H1 (cell line): ENCODE data around the gene ABCA2. TPM values are rescaled to one million over a fixed set of nuclear protein-coding genes. Genes with fewer than 3 reads are reported as not detected.

Experiments
- CTCF ChIA-PET: fragments of 300-600 bp; sonication (Branson Sonifier 250); formaldehyde crosslinking; loops from one replicate; lab custom pipeline; 2021; ENCODE audit not compliant: partially characterized antibody; lab: Charles Lee
- POLR2A ChIA-PET: fragments of 300-600 bp; sonication (Branson Sonifier 250); formaldehyde crosslinking; loops from one replicate; lab custom pipeline; 2021; ENCODE audit warnings: inconsistent platforms; ENCODE audit not compliant: partially characterized antibody; lab: Charles Lee
- DNase-seq, 2 experiments: peaks; one replicate each; pipeline versions ENCODE4 v3.0.0 to v3.0.0-alpha.2; 2010 to 2022; ENCODE audit warnings: low spot score in 2 of 2, low read depth in 1 of 2, mixed read lengths in 1 of 2
- FAIRE-seq: peaks from 2 replicates; lab custom pipeline; 2011; peaks lifted over from hg19 to GRCh38; lab: Jason Lieb, UNC
- H2AFZ ChIP-seq: 2 replicates; pipeline ENCODE4 v1.8.1; 2012; ENCODE audit warnings: low read length, inconsistent platforms
- H2AK5ac ChIP-seq: 2 replicates; pipeline ENCODE4 v1.6.1; 2013; ENCODE audit warnings: low read depth, low read length
- H2BK120ac ChIP-seq: replicated peaks from 2 replicates; pipeline ENCODE3; 2013; ENCODE audit warnings: low read depth, low read length, inconsistent platforms
- H2BK12ac ChIP-seq: 2 replicates; pipeline ENCODE4 v1.6.1; 2013; ENCODE audit warnings: low read depth, low read length
- H2BK15ac ChIP-seq: 2 replicates; pipeline ENCODE4 v1.6.1; 2013; ENCODE audit warnings: low read length
- H2BK20ac ChIP-seq: 2 replicates; pipeline ENCODE4 v1.6.1; 2013; ENCODE audit warnings: low read length
- H2BK5ac ChIP-seq: 2 replicates; pipeline ENCODE4 v1.6.1; 2013; ENCODE audit warnings: low read depth, low read length
- H3K14ac ChIP-seq: 2 replicates; pipeline ENCODE4 v1.6.1; 2013; ENCODE audit warnings: inconsistent platforms; ENCODE audit not compliant: insufficient read length
- H3K18ac ChIP-seq: 2 replicates; pipeline ENCODE4 v1.6.1; 2013; ENCODE audit warnings: low read length; ENCODE audit errors: extremely low read depth
- H3K23ac ChIP-seq: 2 replicates; pipeline ENCODE4 v1.6.1; 2013; ENCODE audit warnings: inconsistent platforms; ENCODE audit not compliant: insufficient read length
- H3K23me2 ChIP-seq: 2 replicates; pipeline ENCODE4 v1.6.1; 2013; ENCODE audit warnings: low read depth, low read length
- H3K27ac ChIP-seq: 2 replicates; pipeline ENCODE4 v1.6.1; 2011; ENCODE audit warnings: low read depth, low read length, inconsistent platforms
- H3K27me3 ChIP-seq, 4 experiments: replicated peaks in 1 of 4; 1 replicate in 1 of 4; 2 replicates in 3 of 4; pipeline versions ENCODE4 v1.6.1 to v1.8.1; 2011 to 2013; ENCODE audit warnings: low read length in 3 of 4, mild to moderate bottlenecking in 3 of 4, inconsistent platforms in 2 of 4, mixed read lengths in 2 of 4, moderate library complexity in 1 of 4; ENCODE audit not compliant: control insufficient read depth in 3 of 4, insufficient read depth in 3 of 4; ENCODE audit errors: extremely low read depth in 1 of 4
- H3K36me3 ChIP-seq, 4 experiments: 2 replicates each; pipeline versions ENCODE4 v1.6.1 to v1.8.1; 2011 to 2013; ENCODE audit warnings: mild to moderate bottlenecking in 4 of 4, low read length in 3 of 4, moderate library complexity in 2 of 4, control low read depth in 1 of 4, inconsistent platforms in 1 of 4; ENCODE audit not compliant: insufficient read depth in 4 of 4, control insufficient read depth in 2 of 4
- H3K4ac ChIP-seq: replicated peaks from 2 replicates; pipeline ENCODE3; 2013; ENCODE audit warnings: low read length, low read depth, mixed read lengths, inconsistent platforms; ENCODE audit not compliant: insufficient read length
- H3K4me1 ChIP-seq, 4 experiments: replicated peaks in 1 of 4; 1 replicate in 1 of 4; 2 replicates in 3 of 4; pipeline versions ENCODE4 v1.6.1 to v1.8.1; 2011 to 2013; ENCODE audit warnings: low read length in 3 of 4, inconsistent platforms in 2 of 4, mixed read lengths in 1 of 4; ENCODE audit not compliant: insufficient read depth in 4 of 4, control insufficient read depth in 3 of 4
- H3K4me2 ChIP-seq, 2 experiments: 2 replicates each; pipeline versions ENCODE4 v1.6.1 to v1.8.1; 2011 to 2013; ENCODE audit warnings: low read depth in 2 of 2, low read length in 2 of 2, control low read depth in 1 of 2, inconsistent platforms in 1 of 2, mild to moderate bottlenecking in 1 of 2; ENCODE audit not compliant: insufficient read depth in 1 of 2
- H3K4me3 ChIP-seq, 4 experiments: fragments of 200-600, 300-600 bp in 1 of 4; sonication (generic), shearing (Covaris generic), sonication (Bioruptor Twin) in 1 of 4; 2 replicates each; pipeline versions ENCODE4 v1.5.1 to v1.8.1; 2011 to 2016; ENCODE audit warnings: low read length in 4 of 4, low read depth in 3 of 4, control low read depth in 2 of 4, inconsistent platforms in 2 of 4, mild to moderate bottlenecking in 2 of 4, mixed read lengths in 1 of 4, moderate library complexity in 1 of 4; ENCODE audit not compliant: insufficient read depth in 2 of 4; ENCODE audit errors: extremely low read depth in 1 of 4
- H3K56ac ChIP-seq: replicated peaks from 2 replicates; pipeline ENCODE3; 2013; ENCODE audit warnings: low read depth, mild to moderate bottlenecking, mixed read lengths, low read length, inconsistent platforms; ENCODE audit not compliant: insufficient read length
- H3K79me1 ChIP-seq: 2 replicates; pipeline ENCODE4 v1.6.1; 2013; ENCODE audit warnings: low read depth, low read length, control low read depth
- H3K79me2 ChIP-seq, 2 experiments: 2 replicates each; pipeline versions ENCODE4 v1.6.1 to v1.8.1; 2012 to 2013; ENCODE audit warnings: low read length in 2 of 2, mild to moderate bottlenecking in 2 of 2, inconsistent platforms in 1 of 2; ENCODE audit not compliant: insufficient read depth in 2 of 2, control insufficient read depth in 1 of 2
- H3K9ac ChIP-seq, 4 experiments: replicated peaks in 1 of 4; 1 replicate in 1 of 4; 2 replicates in 3 of 4; pipeline versions ENCODE4 v1.6.1 to v1.8.1; 2011 to 2013; ENCODE audit warnings: low read depth in 3 of 4, low read length in 3 of 4, control low read depth in 2 of 4, mild to moderate bottlenecking in 2 of 4, moderate library complexity in 2 of 4, inconsistent platforms in 1 of 4; ENCODE audit errors: extremely low read depth in 1 of 4
- H3K9me3 ChIP-seq, 2 experiments: 2 replicates each; pipeline versions ENCODE4 v1.6.1 to v1.8.1; 2012 to 2013; ENCODE audit warnings: mild to moderate bottlenecking in 2 of 2, moderate library complexity in 2 of 2, control low read depth in 1 of 2, inconsistent platforms in 1 of 2, low read depth in 1 of 2, low read length in 1 of 2, mixed read lengths in 1 of 2; ENCODE audit not compliant: insufficient read depth in 2 of 2
- H4K20me1 ChIP-seq, 2 experiments: replicated peaks in 1 of 2; 2 replicates each; pipeline versions ENCODE3 to v1.8.1; 2011 to 2013; ENCODE audit warnings: inconsistent platforms in 2 of 2, low read length in 2 of 2, mild to moderate bottlenecking in 1 of 2; ENCODE audit not compliant: insufficient read depth in 2 of 2, control insufficient read depth in 1 of 2
- H4K5ac ChIP-seq: 2 replicates; pipeline ENCODE4 v1.6.1; 2013; ENCODE audit warnings: low read length, low read depth, mixed read lengths, inconsistent platforms; ENCODE audit not compliant: insufficient read length
- H4K8ac ChIP-seq: 2 replicates; pipeline ENCODE4 v1.8.0; 2013; ENCODE audit warnings: mild to moderate bottlenecking, moderate library complexity, low read length, inconsistent platforms; ENCODE audit not compliant: insufficient read depth; ENCODE audit errors: extremely low read depth
- H4K91ac ChIP-seq: replicated peaks from 2 replicates; pipeline ENCODE3; 2013; ENCODE audit warnings: low read length, mixed read lengths, inconsistent platforms; ENCODE audit not compliant: insufficient read length
- CBX5 ChIP-seq: fragments of 300-800, 300-1000 bp; sonication (generic); IDR thresholded peaks from 2 replicates; pipeline ENCODE4 v1.7.1; 2016; ENCODE audit warnings: antibody characterized with exemption, low read length, low read depth
- RFX5 ChIP-seq: IDR thresholded peaks from 2 replicates; pipeline ENCODE4 v1.6.1; 2011; ENCODE audit warnings: low read depth, low read length, improper control_type of control experiment, borderline replicate concordance
- WGBS, 2 experiments: shearing (Covaris generic) in 1 of 2; methylation state at CpG; one replicate each; pipeline versions ENCODE4 v1.1.6 to v1.1.7; 2013 to 2015; ENCODE audit warnings: low lambda C conversion rate in 2 of 2, mixed read lengths in 2 of 2, inconsistent platforms in 1 of 2, low coverage in 1 of 2, missing lambda C conversion rate in 1 of 2; ENCODE audit not compliant: insufficient replicate concordance in 2 of 2, insufficient coverage in 1 of 2, insufficient read length in 1 of 2; ENCODE audit errors: extremely low coverage in 1 of 2, missing lambda C conversion rate in 1 of 2; 5-methylcytosine and 5-hydroxymethylcytosine counted together
- polyA plus RNA-seq, 7 experiments: library from polyadenylated mRNA; depleted of rRNA in 3 of 7; stranded (reverse) in 5 of 7; unstranded in 2 of 7; fragments of >200 nt in 5 of 7; fragments of 200-250 nt in 2 of 7; gene quantifications; 1 replicate in 5 of 7; 2 replicates in 1 of 7; 4 replicates in 1 of 7; pipeline versions ENCODE4 v1.2.1 to v1.2.3, GENCODE V29; 2011 to 2013; ENCODE audit warnings: missing spikeins in 2 of 7, mixed read lengths in 2 of 7
- total RNA-seq: library from RNA; stranded (reverse); fragmentation: NEBNext Ultra II Directional; extraction: Animal tissue kit (Norgen Biotek cat#: 25700); gene quantifications from 2 replicates; pipeline ENCODE4 v1.2.1, GENCODE V29; 2021

The ABCA2 gene
- total and polyA plus RNA-seq, 2 of the 8 experiments (the other 6 are each of a cell fraction or from before 2014, with no cell fraction given) = 12.5 to 14.3 TPM

- H2AK5ac ChIP-seq = no peak overlapping the region
- H3K9ac ChIP-seq = no peak overlapping the region
- no peak overlapping the region for H4K8ac ChIP-seq
- FAIRE-seq (no peak), DNase-seq (no peak)
- no peaks in the 10 kb centered on the region for H3K9me3 ChIP-seq
- no peak overlapping the region for H2AFZ ChIP-seq
- H4K5ac ChIP-seq = no peak overlapping the region
- H2BK15ac ChIP-seq = no peak overlapping the region
- WGBS, 2 experiments = 87% methylated on average over 6 of the region's 7 CpGs; no CpG with 5 or more reads in 1 of the 2 experiments
- no peaks in the 10 kb centered on the region; the same call in 1 of the 2 replicates for H3K79me1 ChIP-seq
- no peak overlapping the region for H3K4ac ChIP-seq
- H2BK5ac ChIP-seq = no peak overlapping the region
- no peak overlapping the region for H3K56ac ChIP-seq
- no peak overlapping the region for H3K4me2 ChIP-seq
- H3K79me2 ChIP-seq = no peaks in the 10 kb centered on the region
- H3K27me3 ChIP-seq = no peaks in the 10 kb centered on the region
- peaks cover 0 to 2% (median 0%) of the 10 kb centered on the region in 4 experiments; a peak in 2 of 7 replicates for H3K4me1 ChIP-seq
- CTCF ChIA-PET = interaction anchor here (1.5 to 5.6 kb wide), 3 partner anchors 10 to 70 kb away, joined by 4 to 32 read pairs (median 31); partner anchors contain the start of gene PTGDS
- peaks cover 12% of the 10 kb centered on the region; the same call in 1 of the 2 replicates for H3K23me2 ChIP-seq
- no peak overlapping the region for H3K23ac ChIP-seq
- no peak overlapping the region for H4K91ac ChIP-seq
- H3K27ac ChIP-seq = no peak overlapping the region
- no peak overlapping the region for H3K14ac ChIP-seq
- TF ChIP-seq CBX5 = no peak
- no peak for TF ChIP-seq RFX5
- no peak overlapping the region for H2BK120ac ChIP-seq
- peaks cover 0 to 6% of the 10 kb centered on the region in 2 experiments for H4K20me1 ChIP-seq
- POLR2A ChIA-PET = interaction anchor here (0.6 to 1.2 kb wide), 2 partner anchors 7 to 196 kb away, joined by 3 read pairs; no protein-coding TSS in a partner anchor
- H2BK12ac ChIP-seq = no peak overlapping the region
- H3K36me3 ChIP-seq = no peaks in the 10 kb centered on the region
- no peak overlapping the region for H3K4me3 ChIP-seq
- H2BK20ac ChIP-seq = no peak overlapping the region
- no peak overlapping the region for H3K18ac ChIP-seq
Observed at GRCh38 chr9:136958473-136958872, 69.6 kb downstream of the ABCA2 start.
